ENCODE measurements around the gene CHST2.

- no peak for TF ChIP-seq CTCF (IDR thresholded peaks at IDR 0.05)
- TF ChIP-seq POLR2AphosphoS5 (IDR thresholded peaks at IDR 0.05; ENCODE audit: low read depth, low read length), result no peak
Measured at GRCh38 chr3:143158014-143158988, 38.7 kb downstream of the CHST2 start.
